ENCODE measurements around the gene F13A1.

GRCh38 chr6:6224933-6225486 lies 95.5 kb downstream of the F13A1 start:
- TF ChIP-seq CTCF (IDR thresholded peaks at IDR 0.05) (no peak), POLR2A (IDR thresholded peaks at IDR 0.05) (no peak)
